HS-27A (cell line): ENCODE results near the gene RNF168.
"Not testable (repeated sequence)": the region's sequence is repeated elsewhere in the genome, so short reads cannot be mapped to it uniquely, and the experiment has no call there.

Experiments used
- DNase-seq: peaks from one replicate; pipeline ENCODE4 v3.0.0-alpha.2; 2012; ENCODE audit warnings: low read depth, missing footprints

Gene RNF168

GRCh38 chr3:196503196-196504076 lies at the start of gene RNF168:
RNF168 (minus strand) TSS chr3:196503768; CDS start chr3:196503173, 595 bp downstream.
- DNase-seq = peak; percentile 79

GRCh38 chr3:196552253-196552652 lies 48.7 kb upstream of the RNF168 start:
- DNase-seq = no peak

- not testable (repeated sequence) for DNase-seq
These were observed 46.6 kb upstream of the RNF168 start for GRCh38 chr3:196550172-196550571.

GRCh38 chr3:196549312-196549711 lies 45.7 kb upstream of the RNF168 start:
- DNase-seq = not testable (repeated sequence)

GRCh38 chr3:196547067-196547466 lies 43.5 kb upstream of the RNF168 start:
- no peak for DNase-seq

GRCh38 chr3:196546537-196546936 lies 43.0 kb upstream of the RNF168 start:
- no peak for DNase-seq

GRCh38 chr3:196544491-196544992 lies 41.0 kb upstream of the RNF168 start:
- no peak for DNase-seq

GRCh38 chr3:196541684-196542445 lies 38.3 kb upstream of the RNF168 start:
- DNase-seq = no peak

- DNase-seq = no peak
These were observed 33.9 kb upstream of the RNF168 start for GRCh38 chr3:196537319-196537984.

GRCh38 chr3:196533260-196533681 lies 29.7 kb upstream of the RNF168 start:
- no peak for DNase-seq

- DNase-seq = no peak
These were observed 27.9 kb upstream of the RNF168 start for GRCh38 chr3:196531418-196531817.

GRCh38 chr3:196528639-196529233 lies 25.2 kb upstream of the RNF168 start:
- DNase-seq = no peak

- no peak for DNase-seq
These were observed 21.6 kb upstream of the RNF168 start for GRCh38 chr3:196525141-196525540.

- no peak for DNase-seq
These were observed 21.0 kb upstream of the RNF168 start for GRCh38 chr3:196524527-196524926.

- no peak for DNase-seq
These were observed 20.3 kb upstream of the RNF168 start for GRCh38 chr3:196523841-196524240.

- not testable (repeated sequence) for DNase-seq
These were observed 17.7 kb upstream of the RNF168 start for GRCh38 chr3:196521291-196521690.

- no peak for DNase-seq
These were observed 16.1 kb upstream of the RNF168 start for GRCh38 chr3:196519718-196520082.

- DNase-seq = peak; percentile 57
These were observed 15.6 kb upstream of the RNF168 start for GRCh38 chr3:196518966-196519717.

GRCh38 chr3:196517919-196518318 lies 14.4 kb upstream of the RNF168 start:
- no peak for DNase-seq

GRCh38 chr3:196517162-196517800 lies 13.7 kb upstream of the RNF168 start:
- no peak for DNase-seq
